ENCODE measurements around the gene LOXL1. TPM values are rescaled to one million over a fixed set of nuclear protein-coding genes. Genes with fewer than 3 reads are reported as not detected.
"Not testable (repeated sequence)": the region's sequence is repeated elsewhere in the genome, so short reads cannot be mapped to it uniquely, and the experiment has no call there.

The LOXL1 gene
- polyA plus RNA-seq, 3 donors, result 0.07 TPM; not detected in 2

DNA sequence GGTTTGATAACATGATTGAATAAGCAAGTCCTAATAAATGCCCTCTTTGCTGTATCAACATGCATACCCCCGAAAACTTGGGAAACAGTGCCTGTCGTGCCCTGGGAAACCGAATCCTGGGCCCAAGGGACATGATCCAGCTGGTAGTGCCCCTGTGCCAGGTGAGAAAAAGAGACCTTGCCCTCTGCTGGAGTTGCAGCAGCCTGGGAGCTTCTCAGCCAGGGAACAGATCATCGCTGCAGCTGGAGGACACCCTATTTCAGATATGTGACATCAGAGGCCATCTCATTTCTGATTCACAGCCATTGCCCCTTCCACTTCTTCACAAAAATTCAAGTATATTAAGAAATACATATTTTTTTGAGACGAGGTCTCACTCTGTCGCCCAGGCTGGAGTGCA lies 33.5 kb downstream of the LOXL1 start:
- H3K4me1 Mint-ChIP-seq, result peaks cover 28% of the 10 kb centered on the region
- no peaks in the 10 kb centered on the region for H3K79me2 ChIP-seq (ENCODE audit: insufficient read depth, low read length)
- no peak overlapping the region for H3K4me2 ChIP-seq (replicated peaks; ENCODE audit: extremely low read depth, low read length, poor library complexity, severe bottlenecking)
- no peaks in the 10 kb centered on the region for H3K9me3 Mint-ChIP-seq
- H3K27me3 Mint-ChIP-seq (ENCODE audit: low read depth in 3 of 3), result peaks cover 18 to 29% (median 19%) of the 10 kb centered on the region in 3 donors
- no peak overlapping the region for H3K4me3 ChIP-seq (replicated peaks in 1 of 3; ENCODE audit: low read depth in 2 of 3, low read length in 3 of 3)
- no peaks in the 10 kb centered on the region for H3K9me3 ChIP-seq (replicated peaks in 1 of 2; ENCODE audit: control insufficient read depth in 1 of 2, insufficient read depth in 1 of 2, low read length in 2 of 2)
- intact Hi-C loops (cut with micrococcal nuclease), result no loop called here
- H4K20me1 ChIP-seq (ENCODE audit: insufficient read depth, low read length), result no peaks in the 10 kb centered on the region
- H3K36me3 Mint-ChIP-seq, result no peaks in the 10 kb centered on the region
- 82% methylated on average over 3 of the region's 6 CpGs for WGBS (ENCODE audit: insufficient coverage)
- no peak for TF ChIP-seq CTCF (IDR thresholded peaks at IDR 0.05)
- H3K4me3 Mint-ChIP-seq, result no peak overlapping the region
- no peak overlapping the region for H3K27ac ChIP-seq (ENCODE audit: low read depth in 1 of 2, low read length in 2 of 2)
- H3K27ac Mint-ChIP-seq, result no peak overlapping the region
- H3K36me3 ChIP-seq (replicated peaks in 1 of 2; ENCODE audit: control insufficient read depth in 1 of 2, insufficient read depth in 2 of 2, low read length in 2 of 2), result no peaks in the 10 kb centered on the region
- DNase-seq, result no peak
- peaks cover 8 to 10% of the 10 kb centered on the region in 2 donors for H3K4me1 ChIP-seq (ENCODE audit: control insufficient read depth in 1 of 2, insufficient read depth in 2 of 2, low read length in 2 of 2)
- H3K27me3 ChIP-seq (ENCODE audit: control insufficient read depth in 2 of 2, insufficient read depth in 2 of 2, low read length in 2 of 2), result no peaks in the 10 kb centered on the region
- no peak overlapping the region for H2AFZ ChIP-seq (ENCODE audit: insufficient read depth, low read depth, low read length, poor library complexity, severe bottlenecking)
- H3K9ac ChIP-seq (ENCODE audit: insufficient read depth, low read length, poor library complexity, severe bottlenecking), result no peak overlapping the region

DNA sequence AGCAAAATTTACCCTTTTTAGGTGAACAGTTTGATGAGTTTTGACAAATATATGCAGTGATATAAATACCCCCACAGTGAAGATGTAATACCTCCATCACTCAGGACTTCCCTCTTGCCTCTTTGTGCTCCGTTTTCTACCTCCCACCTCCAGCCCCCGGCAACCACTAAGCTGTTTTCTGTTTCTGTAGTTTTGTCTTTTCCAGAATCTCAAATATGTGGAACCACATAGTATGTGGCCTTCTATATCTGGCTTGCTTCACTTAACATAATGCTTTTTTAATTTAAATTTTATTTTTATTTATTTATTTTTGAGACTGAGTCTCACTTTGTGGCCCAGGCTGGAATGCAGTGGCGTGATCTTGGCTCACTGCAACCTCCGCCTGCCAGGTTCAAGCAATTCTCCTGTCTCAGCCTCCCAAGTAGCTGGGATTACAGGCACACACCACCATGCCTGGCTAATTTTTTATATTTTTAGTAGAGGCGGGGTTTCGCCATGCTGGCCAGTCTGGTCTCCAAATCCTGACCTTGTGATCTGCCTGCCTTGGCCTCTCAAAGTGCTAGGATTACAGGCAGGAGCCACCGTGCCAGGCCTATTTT lies 34.3 kb downstream of the LOXL1 start:
- H3K9ac ChIP-seq (ENCODE audit: insufficient read depth, low read length, poor library complexity, severe bottlenecking); H3K27ac ChIP-seq (ENCODE audit: low read depth in 1 of 2, low read length in 2 of 2); H3K36me3 ChIP-seq (replicated peaks in 1 of 2; ENCODE audit: control insufficient read depth in 1 of 2, insufficient read depth in 2 of 2, low read length in 2 of 2); H3K27me3 ChIP-seq (ENCODE audit: control insufficient read depth in 2 of 2, insufficient read depth in 2 of 2, low read length in 2 of 2); H3K9me3 ChIP-seq (replicated peaks in 1 of 2; ENCODE audit: control insufficient read depth in 1 of 2, insufficient read depth in 1 of 2, low read length in 2 of 2); H3K4me2 ChIP-seq (replicated peaks; ENCODE audit: extremely low read depth, low read length, poor library complexity, severe bottlenecking); H3K27ac Mint-ChIP-seq; H4K20me1 ChIP-seq (ENCODE audit: insufficient read depth, low read length); DNase-seq; H3K9me3 Mint-ChIP-seq; H2AFZ ChIP-seq (ENCODE audit: insufficient read depth, low read depth, low read length, poor library complexity, severe bottlenecking); H3K4me3 Mint-ChIP-seq; H3K36me3 Mint-ChIP-seq; intact Hi-C loops (cut with micrococcal nuclease); H3K4me3 ChIP-seq (replicated peaks in 1 of 3; ENCODE audit: low read depth in 2 of 3, low read length in 3 of 3); H3K79me2 ChIP-seq (ENCODE audit: insufficient read depth, low read length): not testable (repeated sequence)
- Mint-ChIP-seq H3K27me3 (ENCODE audit: low read depth in 3 of 3) (peaks cover 14 to 31% (median 19%) of the 10 kb centered on the region in 3 donors), H3K4me1 (peaks cover 35% of the 10 kb centered on the region)
- 100% methylated on average over 3 of the region's 7 CpGs for WGBS (ENCODE audit: insufficient coverage)
- peaks cover 15 to 18% of the 10 kb centered on the region in 2 donors for H3K4me1 ChIP-seq (ENCODE audit: control insufficient read depth in 1 of 2, insufficient read depth in 2 of 2, low read length in 2 of 2)

All from CD14-positive monocyte (primary cell).